ENCODE data around the gene MEGF8.

DNA sequence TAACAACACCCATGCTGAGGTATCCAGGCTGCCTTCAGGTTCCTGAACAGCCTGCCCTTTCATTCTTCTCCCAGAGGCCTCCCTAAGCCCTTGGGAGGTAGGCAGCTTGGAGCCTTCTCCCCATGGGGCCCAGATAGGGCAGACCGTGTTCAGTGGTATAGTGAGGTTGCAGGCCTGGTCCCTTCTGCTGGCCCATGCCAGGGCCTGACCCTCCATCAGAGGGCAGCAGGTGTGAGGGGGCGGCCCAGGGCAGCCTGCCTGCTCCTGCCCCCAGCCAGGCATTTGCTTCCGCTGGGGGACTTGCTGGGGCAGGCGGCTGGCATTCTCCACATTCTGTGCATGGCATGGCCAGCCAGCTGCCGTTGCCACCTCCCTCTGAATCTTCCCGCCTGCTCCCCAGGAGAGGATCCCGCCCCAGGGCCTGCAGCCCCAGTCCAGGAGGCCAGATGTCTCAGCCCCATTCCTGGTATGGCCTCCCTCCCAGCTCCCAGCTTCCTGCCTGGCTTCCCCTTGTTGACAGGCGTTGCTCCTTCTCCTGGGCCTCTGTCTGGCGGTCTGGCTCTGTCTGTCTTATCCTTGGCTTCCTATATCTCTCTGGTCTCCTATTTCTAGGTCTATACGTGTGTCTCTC lies 47.5 kb upstream of the MEGF8 start:
- TF ChIP-seq, protein P1, sequence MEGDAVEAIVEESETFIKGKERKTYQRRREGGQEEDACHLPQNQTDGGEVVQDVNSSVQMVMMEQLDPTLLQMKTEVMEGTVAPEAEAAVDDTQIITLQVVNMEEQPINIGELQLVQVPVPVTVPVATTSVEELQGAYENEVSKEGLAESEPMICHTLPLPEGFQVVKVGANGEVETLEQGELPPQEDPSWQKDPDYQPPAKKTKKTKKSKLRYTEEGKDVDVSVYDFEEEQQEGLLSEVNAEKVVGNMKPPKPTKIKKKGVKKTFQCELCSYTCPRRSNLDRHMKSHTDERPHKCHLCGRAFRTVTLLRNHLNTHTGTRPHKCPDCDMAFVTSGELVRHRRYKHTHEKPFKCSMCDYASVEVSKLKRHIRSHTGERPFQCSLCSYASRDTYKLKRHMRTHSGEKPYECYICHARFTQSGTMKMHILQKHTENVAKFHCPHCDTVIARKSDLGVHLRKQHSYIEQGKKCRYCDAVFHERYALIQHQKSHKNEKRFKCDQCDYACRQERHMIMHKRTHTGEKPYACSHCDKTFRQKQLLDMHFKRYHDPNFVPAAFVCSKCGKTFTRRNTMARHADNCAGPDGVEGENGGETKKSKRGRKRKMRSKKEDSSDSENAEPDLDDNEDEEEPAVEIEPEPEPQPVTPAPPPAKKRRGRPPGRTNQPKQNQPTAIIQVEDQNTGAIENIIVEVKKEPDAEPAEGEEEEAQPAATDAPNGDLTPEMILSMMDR (IDR thresholded peaks at IDR 0.05) = no peak
- no peak for TF ChIP-seq POLR2A (IDR thresholded peaks at IDR 0.05)
